GM13977 (cell line): ENCODE results near the gene FYB1.

Experiments used
- DNase-seq: peaks from one replicate; pipeline ENCODE4 v3.0.0; 2012; ENCODE audit warnings: low spot score
- in situ Hi-C: fragments of 300-500 bp; cut with MboI; formaldehyde crosslinking; loops from one replicate; pipeline ENCODE4 v1.12.0; 2022; ENCODE audit warnings: low sequenced_read_pairs, low pct_unique_long_range_greater_than_20kb, mixed read lengths, inconsistent platforms; ENCODE audit not compliant: unreplicated experiment
- TF ChIP-seq, protein P1 (sequence below): IDR thresholded peaks from 2 replicates; pipeline ENCODE4 v1.5.1; 2012; ENCODE audit warnings: mild to moderate bottlenecking, control low read depth; ENCODE audit not compliant: insufficient read depth; ENCODE audit errors: extremely low read depth, missing control alignments

The FYB1 gene

DNA sequence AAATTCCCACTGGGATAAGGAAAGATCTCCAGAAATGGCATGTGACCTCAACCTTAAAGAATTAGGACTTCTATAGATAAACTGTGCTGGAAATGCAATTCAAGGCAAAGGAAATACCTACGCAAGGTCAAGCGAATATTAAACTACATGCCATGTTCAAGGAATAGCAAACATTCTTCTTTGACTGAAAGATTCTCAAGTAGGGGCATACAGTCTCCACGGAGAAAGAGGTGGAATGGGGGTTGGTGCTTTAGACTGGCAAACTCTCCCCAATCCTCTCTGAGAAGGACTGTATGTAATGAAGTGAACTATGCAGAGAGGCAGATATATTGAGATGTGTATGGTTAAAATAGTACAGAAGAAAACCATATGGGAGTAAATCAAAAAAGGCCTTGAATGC lies 151.3 kb downstream of the FYB1 start:
- in situ Hi-C loops, result no loop called here
- TF ChIP-seq, protein P1, sequence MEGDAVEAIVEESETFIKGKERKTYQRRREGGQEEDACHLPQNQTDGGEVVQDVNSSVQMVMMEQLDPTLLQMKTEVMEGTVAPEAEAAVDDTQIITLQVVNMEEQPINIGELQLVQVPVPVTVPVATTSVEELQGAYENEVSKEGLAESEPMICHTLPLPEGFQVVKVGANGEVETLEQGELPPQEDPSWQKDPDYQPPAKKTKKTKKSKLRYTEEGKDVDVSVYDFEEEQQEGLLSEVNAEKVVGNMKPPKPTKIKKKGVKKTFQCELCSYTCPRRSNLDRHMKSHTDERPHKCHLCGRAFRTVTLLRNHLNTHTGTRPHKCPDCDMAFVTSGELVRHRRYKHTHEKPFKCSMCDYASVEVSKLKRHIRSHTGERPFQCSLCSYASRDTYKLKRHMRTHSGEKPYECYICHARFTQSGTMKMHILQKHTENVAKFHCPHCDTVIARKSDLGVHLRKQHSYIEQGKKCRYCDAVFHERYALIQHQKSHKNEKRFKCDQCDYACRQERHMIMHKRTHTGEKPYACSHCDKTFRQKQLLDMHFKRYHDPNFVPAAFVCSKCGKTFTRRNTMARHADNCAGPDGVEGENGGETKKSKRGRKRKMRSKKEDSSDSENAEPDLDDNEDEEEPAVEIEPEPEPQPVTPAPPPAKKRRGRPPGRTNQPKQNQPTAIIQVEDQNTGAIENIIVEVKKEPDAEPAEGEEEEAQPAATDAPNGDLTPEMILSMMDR, result no peak
- no peak for DNase-seq

DNA sequence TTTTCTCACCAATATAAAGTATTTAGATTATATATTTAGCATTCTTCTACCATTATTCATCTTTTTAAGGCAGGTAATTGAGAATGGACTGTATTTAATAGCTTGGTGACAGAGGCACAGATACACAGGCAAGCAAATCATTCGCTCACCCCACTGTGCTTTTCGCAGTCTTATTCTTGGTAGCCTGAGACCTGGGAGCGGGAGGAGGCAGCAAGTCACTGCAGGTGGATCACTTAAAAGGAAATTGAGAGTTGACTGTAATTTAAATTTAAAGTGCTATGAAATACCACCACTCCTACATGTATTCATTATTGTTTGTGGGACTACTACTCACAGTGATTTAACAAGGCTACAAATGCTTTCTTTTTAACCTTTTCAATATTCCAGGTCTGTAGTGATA lies 154.9 kb downstream of the FYB1 start:
- TF ChIP-seq, protein P1, result no peak
- in situ Hi-C loops, result no loop called here
- DNase-seq, result no peak

DNA sequence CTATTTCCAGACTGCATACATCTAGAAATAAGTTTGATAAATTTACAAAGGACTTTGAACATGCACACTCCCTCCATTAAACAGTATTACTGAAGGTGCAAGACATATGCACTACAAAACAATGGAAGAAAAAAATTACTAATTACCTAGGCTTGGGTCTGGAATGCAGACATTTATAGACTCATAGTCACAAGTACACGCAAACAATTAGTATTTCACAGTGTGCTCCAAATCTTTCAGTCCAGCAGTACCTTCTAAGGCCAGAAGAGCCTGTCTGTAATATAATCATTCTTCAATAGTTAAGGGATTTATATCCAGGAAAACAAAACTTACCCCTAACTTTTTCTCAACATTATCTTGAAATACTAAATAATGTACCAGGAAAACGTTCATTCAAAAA lies 156.3 kb downstream of the FYB1 start:
- DNase-seq, result no peak
- in situ Hi-C loops, result no loop called here
- TF ChIP-seq, protein P1, result no peak

DNA sequence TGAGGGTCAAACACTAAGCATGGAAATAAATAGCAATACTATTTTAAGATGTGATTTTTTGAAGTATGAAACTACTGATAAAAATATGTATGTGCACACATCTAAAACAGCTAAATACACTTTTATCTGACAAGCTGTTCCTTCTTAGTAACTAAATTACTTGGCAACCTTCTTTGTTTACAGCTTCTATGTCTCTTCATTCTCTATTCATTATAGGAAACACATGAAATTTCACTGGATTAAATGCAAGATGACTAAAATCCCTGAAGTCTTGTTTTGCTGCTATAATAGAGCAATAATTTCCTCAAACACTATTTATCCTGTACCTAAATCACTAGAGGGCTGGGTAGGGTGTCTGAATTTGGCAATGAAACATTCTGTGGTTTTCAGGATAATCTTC lies 156.8 kb downstream of the FYB1 start:
- in situ Hi-C loops, result no loop called here
- TF ChIP-seq, protein P1, result no peak
- no peak for DNase-seq

DNA sequence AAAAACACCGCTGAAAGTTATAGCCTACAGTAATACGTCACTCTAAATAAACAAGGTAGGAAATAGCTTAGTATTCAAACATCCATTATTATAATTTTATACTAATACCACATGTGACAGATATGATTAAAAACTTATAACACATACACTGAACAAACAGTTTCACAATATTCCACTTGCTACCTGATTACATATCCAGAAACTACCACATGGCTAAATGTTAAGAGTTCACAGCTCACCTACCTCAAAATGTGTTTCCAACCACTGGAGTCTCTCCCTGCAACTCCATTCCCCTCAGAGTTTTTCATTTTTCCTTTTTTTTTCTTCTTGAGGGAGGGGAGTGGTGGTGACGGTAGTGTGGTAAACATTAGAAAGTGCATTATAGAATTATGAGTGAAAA lies 157.3 kb downstream of the FYB1 start:
- TF ChIP-seq, protein P1, result no peak
- DNase-seq, result no peak
- in situ Hi-C loops, result no loop called here

DNA sequence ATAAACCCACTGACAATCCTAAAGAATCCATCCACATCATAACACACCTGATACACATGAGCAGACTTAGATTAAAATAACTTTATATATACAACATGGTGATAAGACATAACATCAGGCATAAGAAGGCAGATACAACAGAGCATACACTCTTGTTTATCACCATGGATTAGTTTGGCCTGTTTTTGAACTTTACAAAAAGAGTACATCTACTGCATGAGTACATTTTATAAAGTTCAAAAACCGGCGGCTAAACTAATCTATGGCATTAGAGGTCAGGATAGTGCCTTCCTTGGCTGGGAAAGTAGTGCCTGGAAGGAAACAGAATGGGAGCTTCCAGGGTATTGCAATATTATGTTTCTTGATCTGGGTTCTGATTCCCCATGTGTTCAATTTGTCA lies 160.3 kb downstream of the FYB1 start:
- no peak for DNase-seq
- in situ Hi-C loops, result no loop called here
- TF ChIP-seq, protein P1, result no peak
